Heart right ventricle (tissue), 16 donors: ENCODE measurements around the gene AMZ1. TPM values are rescaled to one million over a fixed set of nuclear protein-coding genes. Genes with fewer than 3 reads are reported as not detected.

Experiments used
- ATAC-seq, 8 donors: fragments of 200-7000 bp; cut with Tn5 transposase; one replicate each; pipeline ENCODE4 v1.9.1; 2020; ENCODE audit warnings: mild to moderate bottlenecking in 8 of 8, moderate library complexity in 8 of 8, moderate number of reproducible peaks in 1 of 8
- DNase-seq, 2 donors: peaks; one replicate each; pipeline ENCODE4 v3.0.0-alpha.2; 2020
- H3K27ac ChIP-seq, 10 donors: fragments of 200-600 bp; sonication (generic) in 2 of 10; one replicate each; pipeline versions ENCODE4 v1.5.0 to v1.8.0; 2020 to 2022; ENCODE audit warnings: mild to moderate bottlenecking in 3 of 10
- H3K27me3 ChIP-seq, 7 donors: fragments of 200-600 bp; one replicate each; pipeline ENCODE4 v1.8.0; 2021 to 2022; ENCODE audit warnings: mild to moderate bottlenecking in 2 of 7
- H3K36me3 ChIP-seq, 9 donors: fragments of 200-600 bp; sonication (generic) in 1 of 9; one replicate each; pipeline versions ENCODE4 v1.5.0 to v1.8.0; 2020 to 2022; ENCODE audit warnings: mild to moderate bottlenecking in 2 of 9
- H3K4me1 ChIP-seq, 9 donors: fragments of 200-600 bp; sonication (generic) in 1 of 9; one replicate each; pipeline versions ENCODE4 v1.5.0 to v1.8.0; 2020 to 2022; ENCODE audit warnings: mild to moderate bottlenecking in 4 of 9
- H3K4me3 ChIP-seq, 10 donors: fragments of 200-600 bp; sonication (generic) in 2 of 10; one replicate each; pipeline versions ENCODE4 v1.5.0 to v1.8.0; 2020 to 2022; ENCODE audit warnings: mild to moderate bottlenecking in 7 of 10, moderate library complexity in 2 of 10
- H3K9me3 ChIP-seq, 11 donors: fragments of 200-600 bp in 10 of 11; sonication (generic) in 2 of 11; one replicate each; pipeline versions ENCODE4 v1.5.0 to v1.8.0; 2013 to 2022; ENCODE audit warnings: mild to moderate bottlenecking in 2 of 11, control low read depth in 1 of 11, moderate library complexity in 1 of 11
- WGBS, 2 donors: extraction: QIAGEN DNeasy Blood & Tissue Kit; methylation state at CpG; one replicate each; pipeline ENCODE4 v1.1.7; 2013; ENCODE audit warnings: inconsistent platforms in 1 of 2; 5-methylcytosine and 5-hydroxymethylcytosine counted together
- intact Hi-C, 10 donors: fragments of 100-400 bp; cut with DNase I; formaldehyde crosslinking; loops; one replicate each; pipeline versions ENCODE4 v1.11.1 to v1.14.2; 2022
- polyA plus RNA-seq, 2 donors: library from polyadenylated mRNA; stranded (reverse); fragments of 200-250 nt; gene quantifications; one replicate each; pipeline ENCODE4 v1.2.3, GENCODE V29; 2013
- total RNA-seq, 10 donors: library from RNA; stranded (reverse); fragmentation: NEBNext Ultra II Directional in 3 of 10; extraction: Animal tissue kit (Norgen Biotek cat#: 25700) in 3 of 10; gene quantifications; one replicate each; pipeline versions ENCODE4 v1.2.1 to v1.2.4, GENCODE V29; 2021 to 2023
- TF ChIP-seq, protein P1 (sequence below), 9 donors: fragments of 200-600 bp; sonication (generic) in 2 of 9; IDR thresholded peaks; one replicate each; pipeline versions ENCODE4 v1.5.0 to v1.8.0; 2021 to 2022; ENCODE audit warnings: antibody characterized with exemption in 9 of 9, mild to moderate bottlenecking in 5 of 9, moderate library complexity in 1 of 9
- donor health status: Arrhythmogenic right ventricular cardiomyopathy.
- donor health status: ischemic (EF 13 %, LVEDD 7.1; RV severe dilation, severe dysfunction).
- donor health status: healthy with polysubstance abuse.
- donor health status: DM: no; HTN: yes; CAD: no.
- donor health status: DM: no; HTN: no; CAD: no.
- donor health status: ischemic (EF 25% LVEDD 6.9; RV normal size, moderate dysfunction).
- donor health status: ischemic (EF 25% LVEDD 5.7; RV mildly dilated, moderate dysfunction).
- donor health status: healthy.
- donor health status: DM: yes; HTN: yes; CAD: no.
- donor health status: Ischemic cardiomyopathy.
- donor health status: ischemic (EF 35%, LVEDD 5.7; RV mildly dilated, moderate dysfunction).
- donor health status: nonischemic (EF 11% LVEDD 7.7; RV severe dilation, severe dysfunction).
- donor health status: DM: yes; HTN: yes; CAD: no.
- donor health status: PGD.
- donor health status: ischemic (EF 29% LVEDD 5.4; RV normal size, mild dysfunction).
- donor health status: nonischemic (EF 23%, LVEDD 6.1; RV moderate dilation, normal function).

The AMZ1 gene
- total and polyA plus RNA-seq, 12 donors: 0.04 to 0.11 (median 0.07) TPM; not detected in 4

DNA sequence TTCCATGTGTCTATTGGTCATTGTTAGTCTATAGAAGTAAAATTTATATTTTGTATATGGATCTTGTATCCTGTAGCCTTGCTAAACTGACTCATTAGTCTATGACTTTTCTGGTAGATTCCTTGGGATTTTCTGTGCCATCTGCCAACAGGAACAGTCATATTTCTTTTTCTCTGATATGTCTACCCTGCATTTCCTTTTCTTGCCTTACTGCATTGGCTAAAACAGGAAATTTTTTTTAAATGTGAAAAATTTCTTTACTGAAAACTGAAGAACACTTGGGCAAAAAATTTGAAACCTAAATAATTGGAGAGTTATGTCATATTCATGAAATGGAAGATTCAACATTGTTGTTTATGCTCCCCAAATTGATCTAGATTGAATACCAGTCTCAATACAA lies 67.5 kb downstream of the AMZ1 start:
- DNase-seq: no peak
- ATAC-seq: no peak
- TF ChIP-seq, protein P1, sequence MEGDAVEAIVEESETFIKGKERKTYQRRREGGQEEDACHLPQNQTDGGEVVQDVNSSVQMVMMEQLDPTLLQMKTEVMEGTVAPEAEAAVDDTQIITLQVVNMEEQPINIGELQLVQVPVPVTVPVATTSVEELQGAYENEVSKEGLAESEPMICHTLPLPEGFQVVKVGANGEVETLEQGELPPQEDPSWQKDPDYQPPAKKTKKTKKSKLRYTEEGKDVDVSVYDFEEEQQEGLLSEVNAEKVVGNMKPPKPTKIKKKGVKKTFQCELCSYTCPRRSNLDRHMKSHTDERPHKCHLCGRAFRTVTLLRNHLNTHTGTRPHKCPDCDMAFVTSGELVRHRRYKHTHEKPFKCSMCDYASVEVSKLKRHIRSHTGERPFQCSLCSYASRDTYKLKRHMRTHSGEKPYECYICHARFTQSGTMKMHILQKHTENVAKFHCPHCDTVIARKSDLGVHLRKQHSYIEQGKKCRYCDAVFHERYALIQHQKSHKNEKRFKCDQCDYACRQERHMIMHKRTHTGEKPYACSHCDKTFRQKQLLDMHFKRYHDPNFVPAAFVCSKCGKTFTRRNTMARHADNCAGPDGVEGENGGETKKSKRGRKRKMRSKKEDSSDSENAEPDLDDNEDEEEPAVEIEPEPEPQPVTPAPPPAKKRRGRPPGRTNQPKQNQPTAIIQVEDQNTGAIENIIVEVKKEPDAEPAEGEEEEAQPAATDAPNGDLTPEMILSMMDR (IDR thresholded peaks at IDR 0.05): no peak
- intact Hi-C loops: no loop called here
- no peak overlapping the region for H3K4me3 ChIP-seq
- peaks cover 20 to 52% (median 40%) of the 10 kb centered on the region in 9 donors for H3K4me1 ChIP-seq
- H3K9me3 ChIP-seq: peaks cover 0 to 3% (median 0%) of the 10 kb centered on the region in 11 donors
- H3K27ac ChIP-seq: no peak overlapping the region
- H3K27me3 ChIP-seq: no peaks in the 10 kb centered on the region
- peaks cover 0 to 3% (median 0%) of the 10 kb centered on the region in 9 donors for H3K36me3 ChIP-seq

DNA sequence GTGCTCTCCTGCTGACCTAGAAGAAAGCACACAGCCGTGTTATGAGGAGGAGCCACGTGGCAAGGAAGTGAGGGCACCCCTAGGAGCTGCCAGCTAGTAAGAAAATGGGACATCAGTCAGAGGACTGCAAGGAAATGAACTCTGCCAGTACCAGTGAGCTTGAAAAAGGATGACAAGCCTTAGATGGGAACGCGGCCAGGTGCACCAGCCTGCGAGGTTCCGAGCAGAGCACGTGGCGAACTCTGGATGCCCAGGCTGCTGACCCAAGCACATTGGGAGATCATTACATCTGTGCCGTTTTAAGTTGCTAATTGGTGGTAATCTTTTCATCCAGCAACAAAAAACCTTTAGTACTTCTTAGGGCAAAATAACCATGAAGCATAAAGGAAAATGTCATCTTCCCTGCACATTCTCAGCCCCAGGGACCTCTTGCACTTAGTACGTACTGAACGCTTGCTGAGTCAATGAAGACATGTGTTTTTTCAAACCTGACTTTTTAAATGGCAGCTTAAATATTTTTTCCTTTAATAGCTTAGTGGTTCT lies 69.4 kb downstream of the AMZ1 start:
- peak in 2 of 8 donors; percentile 8 for ATAC-seq
- H3K9me3 ChIP-seq: peaks cover 0 to 3% (median 0%) of the 10 kb centered on the region in 11 donors
- WGBS, 2 donors: 50 to 53% methylated on average over 11 of the region's 11 CpGs
- H3K4me1 ChIP-seq: peaks cover 20 to 64% (median 53%) of the 10 kb centered on the region in 9 donors
- peaks cover 0 to 3% (median 0%) of the 10 kb centered on the region in 9 donors for H3K36me3 ChIP-seq
- H3K27ac ChIP-seq: peak overlapping the region in 9 of 10 donors; percentile 36 to 99 (median 87)
- TF ChIP-seq, protein P1 (IDR thresholded peaks at IDR 0.05): no peak
- no peaks in the 10 kb centered on the region for H3K27me3 ChIP-seq
- intact Hi-C loops: no loop called here
- peak; percentile 50 to 54 for DNase-seq
- peak overlapping the region in 1 of 10 donors; percentile 8 for H3K4me3 ChIP-seq

DNA sequence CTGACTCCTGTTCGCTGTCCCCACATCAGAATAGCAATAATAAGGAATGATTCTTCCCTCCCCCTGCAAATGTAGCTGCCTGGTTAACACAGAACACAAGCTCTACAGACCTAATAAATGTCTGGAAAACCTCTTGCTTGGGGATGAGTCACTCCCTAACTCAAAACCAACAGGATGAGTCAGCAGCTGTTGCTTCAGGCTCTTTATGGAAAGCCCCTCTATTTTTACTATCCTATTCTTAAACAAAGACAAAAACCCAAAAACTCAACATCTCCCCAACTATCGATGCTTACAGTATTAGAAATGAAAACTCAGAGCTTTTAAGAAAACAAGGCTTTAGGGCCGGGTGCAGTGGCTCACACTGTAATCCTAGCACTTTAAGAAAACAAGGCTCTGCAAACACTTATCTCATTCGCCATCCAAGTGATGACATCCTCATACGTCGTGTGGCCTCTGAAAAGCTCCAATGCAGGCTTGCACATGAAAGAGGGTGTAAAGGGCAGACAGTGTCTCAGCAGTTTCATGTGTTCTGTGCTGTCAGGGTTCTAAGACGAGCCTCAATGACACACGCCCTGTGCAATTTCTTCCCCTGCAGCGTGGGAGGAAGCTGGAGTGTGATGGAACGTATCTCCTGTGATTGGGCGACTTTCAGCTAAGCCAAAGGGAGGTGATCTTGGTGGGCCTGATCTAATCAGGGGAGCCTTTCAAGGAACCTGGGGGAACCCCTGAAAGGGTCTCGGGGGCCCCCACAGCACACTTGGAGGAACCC lies 70.1 kb downstream of the AMZ1 start:
- Histone ChIP-seq H3K36me3 (peaks cover 0 to 3% (median 0%) of the 10 kb centered on the region in 9 donors), H3K9me3 (peaks cover 0 to 3% (median 0%) of the 10 kb centered on the region in 11 donors), H3K27ac (peak overlapping the region; percentile 36 to 99 (median 86)), H3K4me3 (peak overlapping the region in 3 of 10 donors; percentile 1 to 8 (median 3)), H3K27me3 (no peaks in the 10 kb centered on the region), H3K4me1 (peaks cover 23 to 69% (median 58%) of the 10 kb centered on the region in 9 donors)
- TF ChIP-seq, protein P1 (IDR thresholded peaks at IDR 0.05): no peak
- 45 to 48% methylated on average over 12 of the region's 12 CpGs for WGBS, 2 donors
- intact Hi-C loops: no loop called here
- DNase-seq (peak in 1 of 2 donors; percentile 43), ATAC-seq (peak in 7 of 8 donors; percentile 14 to 58 (median 43))

DNA sequence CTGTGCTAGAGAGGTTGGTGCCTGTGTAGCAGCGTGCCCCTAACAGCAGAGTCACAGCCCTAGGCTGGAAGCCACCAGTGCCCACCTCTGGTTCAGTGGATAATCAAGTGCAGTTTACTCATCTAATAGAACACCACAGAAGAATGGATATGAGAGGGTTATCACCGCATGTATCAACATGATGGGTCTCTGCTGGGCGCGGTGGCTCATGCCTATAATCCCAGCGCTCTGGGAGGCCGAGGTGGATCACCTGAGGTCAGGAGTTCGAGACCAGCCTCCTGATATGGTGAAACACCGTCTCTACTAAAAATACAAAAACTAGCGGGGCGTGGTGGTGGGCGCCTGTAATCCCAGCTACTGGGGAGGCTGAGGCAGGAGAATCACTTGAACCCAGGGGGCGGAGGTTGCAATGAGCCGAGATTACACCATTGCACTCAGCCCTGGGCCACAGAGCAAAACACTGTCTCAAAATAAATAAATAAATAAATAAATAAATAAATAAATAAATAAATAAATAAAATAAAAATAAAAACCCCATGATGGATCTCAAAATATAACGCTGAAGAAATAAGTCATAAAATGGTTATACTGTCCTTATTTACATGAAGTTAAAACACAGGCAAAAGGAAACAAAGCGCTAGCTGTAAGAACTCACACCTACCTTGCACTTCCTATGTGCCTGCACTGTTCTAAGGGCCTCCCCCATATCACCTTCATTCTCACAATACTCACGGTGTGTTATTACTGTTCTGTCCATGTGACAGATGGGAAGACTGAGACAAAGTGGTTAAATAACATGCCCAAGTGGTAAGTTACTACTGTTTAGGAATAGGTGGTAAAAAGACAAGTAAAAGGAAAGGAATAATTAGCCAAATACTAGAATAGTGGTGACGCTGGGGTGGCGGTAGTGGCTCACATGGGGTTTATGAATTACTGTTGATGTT lies 70.9 kb downstream of the AMZ1 start:
- intact Hi-C loops: no loop called here
- Histone ChIP-seq H3K4me3 (no peak overlapping the region), H3K27ac (peak overlapping the region; percentile 47 to 99 (median 91)), H3K27me3 (no peaks in the 10 kb centered on the region), H3K9me3 (peaks cover 0 to 3% (median 0%) of the 10 kb centered on the region in 11 donors), H3K4me1 (peaks cover 30 to 78% (median 67%) of the 10 kb centered on the region in 9 donors), H3K36me3 (peaks cover 0 to 3% (median 0%) of the 10 kb centered on the region in 9 donors)
- WGBS, 2 donors: 95 to 96% methylated on average over 18 of the region's 18 CpGs
- no peak for ATAC-seq
- TF ChIP-seq, protein P1 (IDR thresholded peaks at IDR 0.05): no peak
- no peak for DNase-seq
